CD14-positive monocyte (primary cell): ENCODE results near the gene CNTROB. TPM values are rescaled to one million over a fixed set of nuclear protein-coding genes. Genes with fewer than 3 reads are reported as not detected.
A peak's percentile ranks its signal among the peaks of the same experiment; 100 is the strongest.
"Not testable (repeated sequence)": the region's sequence is repeated elsewhere in the genome, so short reads cannot be mapped to it uniquely, and the experiment has no call there.

Source experiments
- DNase-seq, 3 donors: peaks; one replicate each; pipeline ENCODE4 v3.0.0-alpha.2; 2011 to 2022
- H2AFZ ChIP-seq: 2 replicates; pipeline ENCODE4 v1.6.0; 2012; ENCODE audit warnings: mild to moderate bottlenecking, low read depth, low read length, inconsistent platforms; ENCODE audit not compliant: insufficient read depth, poor library complexity, severe bottlenecking
- H3K27ac ChIP-seq, 2 donors: 1 replicate in 1 of 2; 2 replicates in 1 of 2; pipeline ENCODE4 v1.5.1; 2012 to 2013; ENCODE audit warnings: low read length in 2 of 2, control low read depth in 1 of 2, inconsistent platforms in 1 of 2, low read depth in 1 of 2, mild to moderate bottlenecking in 1 of 2
- H3K27me3 ChIP-seq, 2 donors: one replicate each; pipeline versions ENCODE4 v1.6.0 to v1.6.1; 2011 to 2013; ENCODE audit warnings: low read length in 2 of 2; ENCODE audit not compliant: control insufficient read depth in 2 of 2, insufficient read depth in 2 of 2
- H3K36me3 ChIP-seq, 2 donors: replicated peaks in 1 of 2; 1 replicate in 1 of 2; 2 replicates in 1 of 2; pipeline versions ENCODE4 v1.5.1 to v1.6.1; 2012 to 2013; ENCODE audit warnings: low read length in 2 of 2, control low read depth in 1 of 2, inconsistent platforms in 1 of 2, mild to moderate bottlenecking in 1 of 2; ENCODE audit not compliant: insufficient read depth in 2 of 2, control insufficient read depth in 1 of 2
- H3K4me1 ChIP-seq, 2 donors: 1 replicate in 1 of 2; 2 replicates in 1 of 2; pipeline versions ENCODE4 v1.5.1 to v1.6.1; 2012 to 2013; ENCODE audit warnings: low read length in 2 of 2, control low read depth in 1 of 2, inconsistent platforms in 1 of 2, mild to moderate bottlenecking in 1 of 2, moderate library complexity in 1 of 2; ENCODE audit not compliant: insufficient read depth in 2 of 2, control insufficient read depth in 1 of 2
- H3K4me2 ChIP-seq: replicated peaks from 2 replicates; pipeline ENCODE3; 2012; ENCODE audit warnings: low read length, moderate library complexity, mild to moderate bottlenecking; ENCODE audit not compliant: poor library complexity, severe bottlenecking; ENCODE audit errors: extremely low read depth
- H3K4me3 ChIP-seq, 3 experiments: fragments of 200-600 bp in 1 of 3; sonication (generic) in 1 of 3; replicated peaks in 1 of 3; 1 replicate in 2 of 3; 2 replicates in 1 of 3; pipeline ENCODE4 v1.5.1; 2011 to 2013; ENCODE audit warnings: low read length in 3 of 3, mild to moderate bottlenecking in 3 of 3, control low read depth in 2 of 3, low read depth in 2 of 3, inconsistent platforms in 1 of 3, moderate library complexity in 1 of 3
- H3K79me2 ChIP-seq: 2 replicates; pipeline ENCODE4 v1.6.0; 2012; ENCODE audit warnings: mild to moderate bottlenecking, control low read depth, inconsistent platforms, low read length, moderate library complexity; ENCODE audit not compliant: insufficient read depth
- H3K9ac ChIP-seq: 2 replicates; pipeline ENCODE4 v1.6.0; 2017; ENCODE audit warnings: low read length, mild to moderate bottlenecking; ENCODE audit not compliant: insufficient read depth, poor library complexity, severe bottlenecking
- H3K9me3 ChIP-seq, 2 donors: replicated peaks in 1 of 2; 1 replicate in 1 of 2; 2 replicates in 1 of 2; pipeline versions ENCODE4 v1.5.1 to v1.6.1; 2012 to 2013; ENCODE audit warnings: low read length in 2 of 2, control low read depth in 1 of 2; ENCODE audit not compliant: control insufficient read depth in 1 of 2, insufficient read depth in 1 of 2
- H4K20me1 ChIP-seq: 2 replicates; pipeline ENCODE4 v1.6.0; 2012; ENCODE audit warnings: mild to moderate bottlenecking, low read length, control low read depth, moderate library complexity; ENCODE audit not compliant: insufficient read depth
- H3K27ac Mint-ChIP-seq, 7 donors: one replicate each; pipeline ENCODE4 v1.8.0; 2020; ENCODE audit warnings: mild to moderate bottlenecking in 7 of 7, mixed read lengths in 7 of 7, moderate library complexity in 6 of 7, inconsistent platforms in 2 of 7
- H3K27me3 Mint-ChIP-seq, 3 donors: one replicate each; pipeline ENCODE4 v1.8.0; 2021 to 2022; ENCODE audit warnings: low read depth in 3 of 3, mild to moderate bottlenecking in 3 of 3, mixed read lengths in 3 of 3, moderate library complexity in 3 of 3, inconsistent platforms in 1 of 3
- H3K36me3 Mint-ChIP-seq, 2 donors: one replicate each; pipeline ENCODE4 v1.8.0; 2020; ENCODE audit warnings: mixed read lengths in 2 of 2, inconsistent platforms in 1 of 2, mild to moderate bottlenecking in 1 of 2
- H3K4me1 Mint-ChIP-seq: one replicate; pipeline ENCODE4 v1.8.0; 2020; ENCODE audit warnings: mild to moderate bottlenecking, mixed read lengths
- H3K4me3 Mint-ChIP-seq, 2 donors: one replicate each; pipeline ENCODE4 v1.8.0; 2020; ENCODE audit warnings: mild to moderate bottlenecking in 2 of 2, mixed read lengths in 2 of 2, moderate library complexity in 1 of 2
- H3K9me3 Mint-ChIP-seq, 7 donors: one replicate each; pipeline ENCODE4 v1.8.0; 2020 to 2022; ENCODE audit warnings: mixed read lengths in 7 of 7, mild to moderate bottlenecking in 6 of 7, moderate library complexity in 6 of 7, inconsistent platforms in 2 of 7
- CTCF ChIP-seq: fragments of 200-600 bp; IDR thresholded peaks from one replicate; pipeline ENCODE4 v1.8.0; 2022; ENCODE audit warnings: antibody characterized with exemption, mild to moderate bottlenecking
- WGBS: methylation state at CpG from one replicate; pipeline ENCODE4 v1.1.5; 2013; ENCODE audit warnings: missing lambda C conversion rate; ENCODE audit not compliant: insufficient coverage; 5-methylcytosine and 5-hydroxymethylcytosine counted together
- intact Hi-C, 2 donors: fragments of 100-400 bp; cut with micrococcal nuclease; formaldehyde crosslinking; loops; one replicate each; pipeline versions ENCODE4 v1.15.0 to v1.15.1; 2023
- polyA plus RNA-seq, 3 donors: library from polyadenylated mRNA; depleted of rRNA in 1 of 3; unstranded in 2 of 3; stranded (reverse) in 1 of 3; fragments of 300-500 nt in 2 of 3; fragments of >200 nt in 1 of 3; fragmentation: Illumina TruSeq in 2 of 3; gene quantifications; 1 replicate in 2 of 3; 2 replicates in 1 of 3; pipeline ENCODE4 v1.2.3, GENCODE V29; 2012 to 2021

The CNTROB gene
- polyA plus RNA-seq, 3 donors: 4.7 to 22.8 (median 6.5) TPM

DNA sequence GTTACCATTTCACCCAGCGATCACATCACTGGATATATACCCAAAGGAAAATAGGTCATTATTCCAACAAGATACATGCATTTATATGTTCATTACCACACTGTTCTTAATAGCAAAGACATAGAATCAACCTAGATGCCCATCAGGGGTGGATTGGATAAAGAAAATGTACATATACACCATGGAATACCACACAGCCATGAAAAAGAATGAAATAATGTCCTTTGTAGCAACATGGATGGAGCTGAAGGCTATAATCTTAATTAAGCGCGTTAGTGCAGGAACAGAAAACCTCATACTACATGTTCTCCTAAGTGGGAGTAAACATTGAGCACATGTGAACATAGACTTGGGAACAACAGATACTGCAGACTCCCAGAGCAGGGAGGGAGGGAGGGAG, 18.6 kb downstream of the CNTROB start:
- H4K20me1 ChIP-seq: no peaks in the 10 kb centered on the region
- H3K27me3 Mint-ChIP-seq: no peaks in the 10 kb centered on the region
- H3K9me3 Mint-ChIP-seq: peaks cover 0 to 1% (median 0%) of the 10 kb centered on the region in 7 donors
- TF ChIP-seq CTCF: no peak
- no peak overlapping the region for H2AFZ ChIP-seq
- DNase-seq: no peak
- no peak overlapping the region for H3K4me3 Mint-ChIP-seq
- peaks cover 10% of the 10 kb centered on the region for H3K4me1 Mint-ChIP-seq
- H3K9ac ChIP-seq: no peak overlapping the region
- H3K27me3 ChIP-seq: no peaks in the 10 kb centered on the region
- no peak overlapping the region for H3K27ac Mint-ChIP-seq
- H3K36me3 ChIP-seq: peaks cover 40 to 46% of the 10 kb centered on the region in 2 donors
- H3K4me2 ChIP-seq: no peak overlapping the region
- no CpG with 5 or more reads among the region's 3 CpGs for WGBS
- H3K4me3 ChIP-seq: no peak overlapping the region
- no peak overlapping the region for H3K27ac ChIP-seq
- intact Hi-C loops: no loop called here
- H3K36me3 Mint-ChIP-seq: peaks cover 47% of the 10 kb centered on the region in 2 donors
- H3K79me2 ChIP-seq: no peaks in the 10 kb centered on the region
- no peaks in the 10 kb centered on the region for H3K9me3 ChIP-seq
- H3K4me1 ChIP-seq: no peaks in the 10 kb centered on the region

- peak overlapping the region in 1 of 7 donors; percentile 67 for H3K27ac Mint-ChIP-seq
- Histone ChIP-seq H3K9me3 (no peaks in the 10 kb centered on the region), H3K9ac (no peak overlapping the region), H3K36me3 (peaks cover 33 to 39% of the 10 kb centered on the region in 2 donors), H3K27ac (no peak overlapping the region), H3K27me3 (no peaks in the 10 kb centered on the region), H3K4me3 (no peak overlapping the region), H3K4me1 (peaks cover 0 to 6% of the 10 kb centered on the region in 2 donors), H4K20me1 (no peaks in the 10 kb centered on the region), H3K79me2 (no peaks in the 10 kb centered on the region), H3K4me2 (no peak overlapping the region), H2AFZ (no peak overlapping the region)
- intact Hi-C loops: no loop called here
- no CpG with 5 or more reads among the region's 5 CpGs for WGBS
- DNase-seq: no peak
- H3K27me3 Mint-ChIP-seq: no peaks in the 10 kb centered on the region
- peaks cover 16% of the 10 kb centered on the region for H3K4me1 Mint-ChIP-seq
- TF ChIP-seq CTCF: no peak
- peaks cover 40% of the 10 kb centered on the region in 2 donors for H3K36me3 Mint-ChIP-seq
- no peak overlapping the region for H3K4me3 Mint-ChIP-seq
- peaks cover 0 to 1% (median 0%) of the 10 kb centered on the region in 7 donors for H3K9me3 Mint-ChIP-seq
Observed at GRCh38 chr17:7951143-7951792, 19.3 kb downstream of the CNTROB start.

DNA sequence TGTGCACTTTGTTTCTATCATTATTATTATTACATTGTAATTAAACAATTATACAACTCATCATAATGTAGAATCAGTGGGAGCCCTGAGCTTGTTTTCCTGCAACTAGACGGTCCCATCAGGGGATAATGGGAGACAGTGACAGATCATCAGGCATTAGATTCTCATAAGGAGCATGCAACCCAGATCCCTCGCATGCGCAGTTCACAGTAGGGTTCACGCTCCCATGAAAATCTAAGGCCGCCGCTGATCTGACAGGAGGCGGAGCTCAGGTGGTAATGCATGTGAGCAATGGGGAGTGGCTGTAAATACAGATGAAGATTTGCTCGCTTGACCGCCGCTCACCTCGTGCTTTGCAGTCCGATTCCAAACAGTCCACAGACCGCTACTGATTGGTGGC, 21.3 kb downstream of the CNTROB start:
- H3K4me2 ChIP-seq, H4K20me1 ChIP-seq, intact Hi-C loops, H3K27me3 Mint-ChIP-seq, H3K9me3 ChIP-seq, DNase-seq, H3K4me3 Mint-ChIP-seq, H3K9ac ChIP-seq, H3K4me1 ChIP-seq, H3K79me2 ChIP-seq, H2AFZ ChIP-seq, H3K27ac Mint-ChIP-seq, H3K4me3 ChIP-seq, H3K27ac ChIP-seq, H3K27me3 ChIP-seq, H3K9me3 Mint-ChIP-seq: not testable (repeated sequence)
- H3K4me1 Mint-ChIP-seq: peaks cover 21% of the 10 kb centered on the region
- WGBS: 97% methylated on average over 12 of the region's 13 CpGs
- H3K36me3 ChIP-seq: peaks cover 16 to 19% of the 10 kb centered on the region in 2 donors
- peaks cover 21 to 22% of the 10 kb centered on the region in 2 donors for H3K36me3 Mint-ChIP-seq
